Measurements from ENCODE around the gene BLZF1.

DNA sequence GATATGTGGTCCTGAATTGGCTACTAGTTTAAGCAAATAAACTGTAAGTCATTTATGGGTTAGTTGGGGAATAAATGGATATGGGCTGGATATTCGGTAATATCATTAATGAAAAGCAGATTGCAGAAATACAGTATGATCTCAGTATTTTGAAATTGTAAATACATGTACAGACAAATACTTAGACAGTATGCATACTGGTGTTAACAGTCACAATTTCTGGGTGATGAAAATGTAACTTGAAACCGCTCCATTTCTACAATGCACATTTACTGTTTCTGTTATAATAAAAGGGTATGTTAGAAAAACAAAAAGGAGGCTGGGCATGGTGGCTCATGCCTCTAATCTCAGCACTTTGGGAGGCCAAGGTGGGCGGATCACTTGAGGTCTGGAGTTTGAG, 28.0 kb downstream of the BLZF1 start:
- TF ChIP-seq, protein P1, sequence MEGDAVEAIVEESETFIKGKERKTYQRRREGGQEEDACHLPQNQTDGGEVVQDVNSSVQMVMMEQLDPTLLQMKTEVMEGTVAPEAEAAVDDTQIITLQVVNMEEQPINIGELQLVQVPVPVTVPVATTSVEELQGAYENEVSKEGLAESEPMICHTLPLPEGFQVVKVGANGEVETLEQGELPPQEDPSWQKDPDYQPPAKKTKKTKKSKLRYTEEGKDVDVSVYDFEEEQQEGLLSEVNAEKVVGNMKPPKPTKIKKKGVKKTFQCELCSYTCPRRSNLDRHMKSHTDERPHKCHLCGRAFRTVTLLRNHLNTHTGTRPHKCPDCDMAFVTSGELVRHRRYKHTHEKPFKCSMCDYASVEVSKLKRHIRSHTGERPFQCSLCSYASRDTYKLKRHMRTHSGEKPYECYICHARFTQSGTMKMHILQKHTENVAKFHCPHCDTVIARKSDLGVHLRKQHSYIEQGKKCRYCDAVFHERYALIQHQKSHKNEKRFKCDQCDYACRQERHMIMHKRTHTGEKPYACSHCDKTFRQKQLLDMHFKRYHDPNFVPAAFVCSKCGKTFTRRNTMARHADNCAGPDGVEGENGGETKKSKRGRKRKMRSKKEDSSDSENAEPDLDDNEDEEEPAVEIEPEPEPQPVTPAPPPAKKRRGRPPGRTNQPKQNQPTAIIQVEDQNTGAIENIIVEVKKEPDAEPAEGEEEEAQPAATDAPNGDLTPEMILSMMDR (IDR thresholded peaks at IDR 0.05), result no peak
- TF ChIP-seq POLR2A (IDR thresholded peaks at IDR 0.05), result no peak
